A549 (cell line): ENCODE measurements around the gene AKNAD1. TPM values are rescaled to one million over a fixed set of nuclear protein-coding genes. Genes with fewer than 3 reads are reported as not detected.

Source experiments
- ATAC-seq, 2 experiments: fragments of 200-7000 bp in 1 of 2; fragments of >200 bp in 1 of 2; cut with Nextera tagmentation in 1 of 2; cut with Tn5 transposase in 1 of 2; 3 replicates each; pipeline versions ENCODE4 v1.8.0 to v1.9.1; 2018 to 2020; ENCODE audit warnings: mild to moderate bottlenecking in 1 of 2, moderate library complexity in 1 of 2
- CTCF ChIA-PET: fragments of 300-600 bp; sonication (Branson Sonifier 250); formaldehyde crosslinking; extraction: SDS; loops from one replicate; lab custom pipeline; 2021; ENCODE audit warnings: antibody characterized with exemption, inconsistent platforms; lab: Yijun Ruan, JAX
- POLR2A ChIA-PET: fragments of 350-600 bp; formaldehyde crosslinking; extraction: SDS; loops from one replicate; lab custom pipeline; 2021; ENCODE audit warnings: antibody characterized with exemption, inconsistent platforms; lab: Yijun Ruan, JAX
- DNase-seq, 2 experiments: peaks; one replicate each; pipeline versions ENCODE4 v3.0.0 to v3.0.0-alpha.2; 2011 to 2016; ENCODE audit warnings: low read depth in 1 of 2, low spot score in 1 of 2
- FAIRE-seq: peaks from 2 replicates; lab custom pipeline; 2011; peaks lifted over from hg19 to GRCh38; lab: Jason Lieb, UNC
- H3K27ac ChIP-seq, 2 experiments: fragments of >200 bp; sonication (Bioruptor Twin); formaldehyde crosslinking; 3 replicates each; pipeline ENCODE4 v1.5.1; 2016 to 2017
- H3K4me1 ChIP-seq: fragments of >200 bp; sonication (Bioruptor Twin); formaldehyde crosslinking; 3 replicates; pipeline ENCODE4 v1.6.1; 2016
- H3K4me2 ChIP-seq: fragments of >200 bp; sonication (Bioruptor Twin); formaldehyde crosslinking; 3 replicates; pipeline ENCODE4 v1.6.1; 2016
- H3K4me3 ChIP-seq: fragments of >200 bp; sonication (Bioruptor Twin); formaldehyde crosslinking; 3 replicates; pipeline ENCODE4 v1.5.1; 2016
- H3K9me3 ChIP-seq: fragments of >200 bp; sonication (Bioruptor Twin); formaldehyde crosslinking; 3 replicates; pipeline ENCODE4 v1.6.1; 2016
- CHD2 ChIP-seq: fragments of 150-350 bp; IDR thresholded peaks from 2 replicates; pipeline ENCODE4 v1.6.1; 2014; ENCODE audit warnings: low read length; ENCODE audit not compliant: partially characterized antibody
- ESRRA ChIP-seq: fragments of 150-350 bp; IDR thresholded peaks from 2 replicates; pipeline ENCODE4 v1.6.1; 2014; ENCODE audit warnings: mild to moderate bottlenecking, low read length, borderline replicate concordance
- FOSL2 ChIP-seq, 2 experiments: fragments of 450-650 bp in 1 of 2; fragments of >200 bp in 1 of 2; sonication (Bioruptor Twin) in 1 of 2; formaldehyde crosslinking; IDR thresholded peaks; 2 replicates each; pipeline versions ENCODE4 v1.5.0 to v1.6.1; 2016 to 2020; ENCODE audit warnings: mild to moderate bottlenecking in 1 of 2, moderate library complexity in 1 of 2
- HDAC2 ChIP-seq: fragments of 200-600 bp; sonication (generic); IDR thresholded peaks from 2 replicates; pipeline ENCODE4 v1.6.1; 2016
- HOXA7 ChIP-seq: fragments of 250-450 bp; sonication (Bioruptor Pico); IDR thresholded peaks from 2 replicates; pipeline ENCODE4 v1.5.0; 2020; ENCODE audit warnings: mild to moderate bottlenecking, moderate library complexity
- HOXB13 ChIP-seq: fragments of 250-450 bp; sonication (Bioruptor Pico); IDR thresholded peaks from 2 replicates; pipeline ENCODE4 v1.5.0; 2020; ENCODE audit warnings: low read depth, mild to moderate bottlenecking, moderate library complexity
- JUN ChIP-seq, 2 experiments: fragments of >200 bp; sonication (Bioruptor Twin); formaldehyde crosslinking; IDR thresholded peaks; 2 replicates in 1 of 2; 3 replicates in 1 of 2; pipeline ENCODE4 v1.6.1; 2016 to 2017
- JUNB ChIP-seq: fragments of >200 bp; sonication (Bioruptor Twin); formaldehyde crosslinking; IDR thresholded peaks from 2 replicates; pipeline ENCODE4 v1.6.1; 2016
- KDM1A ChIP-seq: fragments of 200-600 bp; sonication (generic); IDR thresholded peaks from 2 replicates; pipeline ENCODE4 v1.6.1; 2016; ENCODE audit warnings: low read depth, mild to moderate bottlenecking
- KDM5A ChIP-seq: fragments of 200-600 bp; sonication (generic); IDR thresholded peaks from 2 replicates; pipeline ENCODE4 v1.6.1; 2016; ENCODE audit warnings: antibody characterized with exemption, mild to moderate bottlenecking
- MAFK ChIP-seq: fragments of 450-650 bp; IDR thresholded peaks from 2 replicates; pipeline ENCODE4 v1.6.1; 2014; ENCODE audit not compliant: partially characterized antibody
- MAZ ChIP-seq: fragments of 150-350 bp; IDR thresholded peaks from 2 replicates; pipeline ENCODE4 v1.6.1; 2014; ENCODE audit warnings: antibody characterized with exemption, low read depth, low read length, borderline replicate concordance
- NR3C1 ChIP-seq: fragments of >200 bp; sonication (Bioruptor Twin); formaldehyde crosslinking; IDR thresholded peaks from 3 replicates; pipeline ENCODE4 v1.6.1; 2017
- PHF8 ChIP-seq: fragments of 200-600 bp; sonication (generic); IDR thresholded peaks from 2 replicates; pipeline ENCODE4 v1.6.1; 2016; ENCODE audit warnings: low read depth, mild to moderate bottlenecking, antibody characterized with exemption, moderate library complexity, borderline replicate concordance
- POLR2A ChIP-seq: IDR thresholded peaks from 2 replicates; pipeline ENCODE4 v1.6.1; 2012; ENCODE audit warnings: mild to moderate bottlenecking, low read length
- POLR2AphosphoS2 ChIP-seq: conservative IDR thresholded peaks from 2 replicates; pipeline ENCODE4 v1.6.1; 2012; ENCODE audit warnings: low read length, improper control_type of control experiment, inconsistent platforms
- RARB ChIP-seq: fragments of 250-450 bp; sonication (Bioruptor Pico); IDR thresholded peaks from 2 replicates; pipeline ENCODE4 v1.8.0; 2021; ENCODE audit warnings: mild to moderate bottlenecking, moderate library complexity
- SREBF2 ChIP-seq: fragments of 450-650 bp; IDR thresholded peaks from 2 replicates; pipeline ENCODE4 v1.6.1; 2014; ENCODE audit warnings: mild to moderate bottlenecking, moderate library complexity
- ZFP36 ChIP-seq: fragments of 450-650 bp; IDR thresholded peaks from 2 replicates; pipeline ENCODE4 v1.6.1; 2014; ENCODE audit warnings: borderline replicate concordance; ENCODE audit not compliant: partially characterized antibody
- ZNF302 ChIP-seq: fragments of 250-450 bp; sonication (Bioruptor Pico); IDR thresholded peaks from 2 replicates; pipeline ENCODE4 v1.9.0; 2021; ENCODE audit warnings: inconsistent platforms, mild to moderate bottlenecking, moderate library complexity
- whole genome bisulfite sequencing: methylation state at CpG from one replicate; pipeline ENCODE4 v1.1.6; 2017; ENCODE audit errors: missing lambda C conversion rate; 5-methylcytosine and 5-hydroxymethylcytosine counted together
- polyA plus RNA-seq, 4 experiments: library from polyadenylated mRNA; depleted of rRNA in 3 of 4; stranded (reverse); fragments of >200 nt; fragmentation: RNase III in 1 of 4; extraction: RNeasy Plus Mini Kit Qiagen cat#74134 plus additional on column Dnase treatment in 1 of 4; gene quantifications; 2 replicates in 3 of 4; 3 replicates in 1 of 4; pipeline ENCODE4 v1.2.3, GENCODE V29; 2011 to 2017
- TF ChIP-seq, protein P1 (sequence below): fragments of 450-650 bp; IDR thresholded peaks from 2 replicates; pipeline ENCODE4 v1.6.1; 2014; ENCODE audit warnings: antibody characterized with exemption
- TF ChIP-seq, protein P2 (sequence below): fragments of 200-600 bp; sonication (generic); IDR thresholded peaks from 2 replicates; pipeline ENCODE4 v1.6.1; 2016; ENCODE audit warnings: antibody characterized with exemption, mild to moderate bottlenecking, moderate library complexity
- TF ChIP-seq, protein P3 (sequence below): IDR thresholded peaks from 2 replicates; pipeline ENCODE4 v1.6.1; 2012

AKNAD1 gene
- polyA plus RNA-seq, 2 of the 4 experiments (the other 2 are of a cell fraction) = 0.56 to 1.3 TPM

DNA sequence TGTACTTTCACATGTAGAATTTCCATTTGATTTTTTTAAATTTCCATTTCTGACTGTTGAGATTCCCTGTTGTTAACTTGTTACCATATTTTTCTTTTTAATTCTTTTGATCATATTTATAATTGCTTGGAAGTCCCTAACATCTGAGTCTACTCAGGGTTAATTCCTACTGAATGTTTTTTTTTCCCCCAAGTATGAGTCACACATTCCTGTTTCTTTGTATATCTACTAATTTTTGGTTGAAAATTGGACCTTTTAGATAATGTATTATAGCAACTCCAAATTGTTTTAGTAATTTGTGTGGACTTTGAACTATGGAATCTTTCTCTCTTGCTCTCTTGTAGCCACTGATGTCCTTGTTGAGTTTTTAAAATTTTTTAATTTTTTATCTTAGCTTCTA lies 55.8 kb downstream of the AKNAD1 start:
- TF ChIP-seq FOSL2 (IDR thresholded peaks at IDR 0.05) = no peak
- TF ChIP-seq FOSL2 (CRISPR knock-in tag; IDR thresholded peaks at IDR 0.05) = peak; percentile 19; the same call in 1 of the 2 replicates
- TF ChIP-seq MAFK = no peak
- POLR2A ChIA-PET = no interaction called here
- DNase-seq (no peak), FAIRE-seq (no peak), ATAC-seq (no peak)
- no peak overlapping the region for H3K27ac ChIP-seq
- CTCF ChIA-PET = no interaction called here
- H3K4me3 ChIP-seq = no peak overlapping the region
- no peaks in the 10 kb centered on the region for H3K4me1 ChIP-seq
- H3K9me3 ChIP-seq = no peaks in the 10 kb centered on the region
- H3K4me2 ChIP-seq = no peak overlapping the region

DNA sequence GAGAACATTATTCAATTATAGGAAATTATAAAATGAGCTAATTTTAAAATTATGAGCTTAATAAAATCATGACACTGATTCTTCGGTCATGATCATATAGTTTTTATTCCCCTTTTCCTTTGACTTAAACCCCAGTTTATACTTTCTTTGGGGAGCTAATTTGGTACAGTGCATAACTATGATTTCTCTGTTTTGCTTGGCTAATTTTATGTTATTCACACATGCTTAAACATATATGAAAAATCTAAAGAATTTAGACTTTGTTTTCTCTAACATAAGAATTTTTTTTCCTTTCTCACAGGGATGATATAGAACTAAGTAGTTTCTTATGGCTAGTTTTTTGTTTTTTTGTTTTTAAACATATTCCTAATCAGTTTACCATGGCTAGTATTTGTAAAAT lies 57.9 kb downstream of the AKNAD1 start:
- Histone ChIP-seq H3K4me2 (no peak overlapping the region), H3K4me1 (no peaks in the 10 kb centered on the region), H3K27ac (no peak overlapping the region), H3K9me3 (no peaks in the 10 kb centered on the region), H3K4me3 (no peak overlapping the region)
- WGBS = 84% methylated on average over 1 of the region's 1 CpG
- POLR2A ChIA-PET = no interaction called here
- ATAC-seq (no peak), DNase-seq (no peak), FAIRE-seq (no peak)
- CTCF ChIA-PET = interaction anchor here (0.6 kb wide), 1 partner anchor 31 kb away, joined by 3 read pairs; no protein-coding TSS in a partner anchor
- TF ChIP-seq KDM5A = no peak
- no peak for TF ChIP-seq MAZ
- TF ChIP-seq, protein P1, sequence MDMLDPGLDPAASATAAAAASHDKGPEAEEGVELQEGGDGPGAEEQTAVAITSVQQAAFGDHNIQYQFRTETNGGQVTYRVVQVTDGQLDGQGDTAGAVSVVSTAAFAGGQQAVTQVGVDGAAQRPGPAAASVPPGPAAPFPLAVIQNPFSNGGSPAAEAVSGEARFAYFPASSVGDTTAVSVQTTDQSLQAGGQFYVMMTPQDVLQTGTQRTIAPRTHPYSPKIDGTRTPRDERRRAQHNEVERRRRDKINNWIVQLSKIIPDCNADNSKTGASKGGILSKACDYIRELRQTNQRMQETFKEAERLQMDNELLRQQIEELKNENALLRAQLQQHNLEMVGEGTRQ = no peak
- no peak for TF ChIP-seq JUNB
- no peak for TF ChIP-seq POLR2A

DNA sequence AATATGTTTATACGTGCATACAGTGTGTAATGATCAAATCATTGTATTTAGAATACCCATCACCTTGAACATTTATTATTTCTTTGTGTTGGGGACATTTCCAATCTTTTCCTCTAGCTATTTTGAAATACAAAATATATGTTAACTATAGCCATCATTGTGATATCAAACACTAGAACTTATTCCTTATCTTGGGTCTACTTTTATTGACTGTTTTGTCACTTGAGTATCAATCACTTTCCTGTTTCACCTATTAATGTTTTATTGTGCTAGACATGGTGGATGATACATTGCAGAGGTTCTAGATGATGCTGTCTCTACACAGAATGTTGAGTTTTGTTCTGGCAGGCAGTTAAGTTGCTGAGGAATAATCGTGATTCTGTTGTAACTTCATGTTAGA lies 64.5 kb downstream of the AKNAD1 start:
- H3K27ac ChIP-seq = no peak overlapping the region
- POLR2A ChIA-PET = no interaction called here
- WGBS = 88% methylated on average over 2 of the region's 2 CpGs
- DNase-seq = no peak
- TF ChIP-seq JUN (IDR thresholded peaks at IDR 0.05) (no peak), NR3C1 (no peak), HDAC2 (no peak), PHF8 (no peak), ESRRA (no peak), KDM1A (no peak), HOXB13 (no peak), HOXA7 (CRISPR knock-in tag) (no peak), POLR2AphosphoS2 (no peak), ZNF302 (CRISPR knock-in tag) (no peak), POLR2A (no peak), CHD2 (no peak), KDM5A (no peak), ZFP36 (no peak), SREBF2 (no peak), RARB (CRISPR knock-in tag) (no peak)
- TF ChIP-seq, protein P2, sequence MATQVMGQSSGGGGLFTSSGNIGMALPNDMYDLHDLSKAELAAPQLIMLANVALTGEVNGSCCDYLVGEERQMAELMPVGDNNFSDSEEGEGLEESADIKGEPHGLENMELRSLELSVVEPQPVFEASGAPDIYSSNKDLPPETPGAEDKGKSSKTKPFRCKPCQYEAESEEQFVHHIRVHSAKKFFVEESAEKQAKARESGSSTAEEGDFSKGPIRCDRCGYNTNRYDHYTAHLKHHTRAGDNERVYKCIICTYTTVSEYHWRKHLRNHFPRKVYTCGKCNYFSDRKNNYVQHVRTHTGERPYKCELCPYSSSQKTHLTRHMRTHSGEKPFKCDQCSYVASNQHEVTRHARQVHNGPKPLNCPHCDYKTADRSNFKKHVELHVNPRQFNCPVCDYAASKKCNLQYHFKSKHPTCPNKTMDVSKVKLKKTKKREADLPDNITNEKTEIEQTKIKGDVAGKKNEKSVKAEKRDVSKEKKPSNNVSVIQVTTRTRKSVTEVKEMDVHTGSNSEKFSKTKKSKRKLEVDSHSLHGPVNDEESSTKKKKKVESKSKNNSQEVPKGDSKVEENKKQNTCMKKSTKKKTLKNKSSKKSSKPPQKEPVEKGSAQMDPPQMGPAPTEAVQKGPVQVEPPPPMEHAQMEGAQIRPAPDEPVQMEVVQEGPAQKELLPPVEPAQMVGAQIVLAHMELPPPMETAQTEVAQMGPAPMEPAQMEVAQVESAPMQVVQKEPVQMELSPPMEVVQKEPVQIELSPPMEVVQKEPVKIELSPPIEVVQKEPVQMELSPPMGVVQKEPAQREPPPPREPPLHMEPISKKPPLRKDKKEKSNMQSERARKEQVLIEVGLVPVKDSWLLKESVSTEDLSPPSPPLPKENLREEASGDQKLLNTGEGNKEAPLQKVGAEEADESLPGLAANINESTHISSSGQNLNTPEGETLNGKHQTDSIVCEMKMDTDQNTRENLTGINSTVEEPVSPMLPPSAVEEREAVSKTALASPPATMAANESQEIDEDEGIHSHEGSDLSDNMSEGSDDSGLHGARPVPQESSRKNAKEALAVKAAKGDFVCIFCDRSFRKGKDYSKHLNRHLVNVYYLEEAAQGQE = no peak
- TF ChIP-seq, protein P3, sequence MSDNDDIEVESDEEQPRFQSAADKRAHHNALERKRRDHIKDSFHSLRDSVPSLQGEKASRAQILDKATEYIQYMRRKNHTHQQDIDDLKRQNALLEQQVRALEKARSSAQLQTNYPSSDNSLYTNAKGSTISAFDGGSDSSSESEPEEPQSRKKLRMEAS = no peak
- TF ChIP-seq, protein P1 = no peak
- H3K4me2 ChIP-seq = no peak overlapping the region
- no peak for ATAC-seq
- CTCF ChIA-PET = interaction anchor here (0.6 to 1.2 kb wide), 2 partner anchors 14 to 698 kb away, joined by 3 read pairs; no protein-coding TSS in a partner anchor
- peaks cover 19% of the 10 kb centered on the region; the same call in 2 of the 3 replicates for H3K9me3 ChIP-seq
- FAIRE-seq = no peak
- H3K4me3 ChIP-seq = no peak overlapping the region
- H3K4me1 ChIP-seq = no peaks in the 10 kb centered on the region
